GM20000 (cell line): Measurements from ENCODE around the gene PDZRN3.

ENCODE experiments used
- DNase-seq: peaks from one replicate; pipeline ENCODE4 v3.0.0; 2012; ENCODE audit warnings: low spot score
- TF ChIP-seq, protein P1 (sequence below): IDR thresholded peaks from 2 replicates; pipeline ENCODE4 v1.5.1; 2012; ENCODE audit warnings: mild to moderate bottlenecking, control low read depth; ENCODE audit errors: extremely low read depth, missing control alignments

The PDZRN3 gene

DNA sequence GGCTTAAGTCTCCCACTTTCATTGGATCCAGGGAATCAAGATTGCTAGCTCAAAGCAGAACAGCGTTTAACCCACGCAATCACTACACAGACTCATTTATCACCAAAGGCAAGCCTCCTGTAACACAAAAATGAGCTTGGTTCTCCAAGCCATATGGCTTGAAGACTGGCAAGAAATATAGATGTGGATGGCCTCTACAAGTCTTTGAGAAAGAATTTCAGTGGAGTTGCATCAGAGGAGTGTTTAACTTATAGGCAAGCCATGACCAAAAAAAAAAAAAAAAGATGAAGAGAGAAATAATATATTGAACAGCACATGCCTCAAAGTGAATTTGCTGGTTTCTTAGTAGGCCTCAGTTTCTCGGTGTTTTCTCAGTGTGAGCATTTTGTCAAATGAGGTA lies 27.3 kb downstream of the PDZRN3 start:
- no peak for DNase-seq
- TF ChIP-seq, protein P1, sequence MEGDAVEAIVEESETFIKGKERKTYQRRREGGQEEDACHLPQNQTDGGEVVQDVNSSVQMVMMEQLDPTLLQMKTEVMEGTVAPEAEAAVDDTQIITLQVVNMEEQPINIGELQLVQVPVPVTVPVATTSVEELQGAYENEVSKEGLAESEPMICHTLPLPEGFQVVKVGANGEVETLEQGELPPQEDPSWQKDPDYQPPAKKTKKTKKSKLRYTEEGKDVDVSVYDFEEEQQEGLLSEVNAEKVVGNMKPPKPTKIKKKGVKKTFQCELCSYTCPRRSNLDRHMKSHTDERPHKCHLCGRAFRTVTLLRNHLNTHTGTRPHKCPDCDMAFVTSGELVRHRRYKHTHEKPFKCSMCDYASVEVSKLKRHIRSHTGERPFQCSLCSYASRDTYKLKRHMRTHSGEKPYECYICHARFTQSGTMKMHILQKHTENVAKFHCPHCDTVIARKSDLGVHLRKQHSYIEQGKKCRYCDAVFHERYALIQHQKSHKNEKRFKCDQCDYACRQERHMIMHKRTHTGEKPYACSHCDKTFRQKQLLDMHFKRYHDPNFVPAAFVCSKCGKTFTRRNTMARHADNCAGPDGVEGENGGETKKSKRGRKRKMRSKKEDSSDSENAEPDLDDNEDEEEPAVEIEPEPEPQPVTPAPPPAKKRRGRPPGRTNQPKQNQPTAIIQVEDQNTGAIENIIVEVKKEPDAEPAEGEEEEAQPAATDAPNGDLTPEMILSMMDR, result no peak

DNA sequence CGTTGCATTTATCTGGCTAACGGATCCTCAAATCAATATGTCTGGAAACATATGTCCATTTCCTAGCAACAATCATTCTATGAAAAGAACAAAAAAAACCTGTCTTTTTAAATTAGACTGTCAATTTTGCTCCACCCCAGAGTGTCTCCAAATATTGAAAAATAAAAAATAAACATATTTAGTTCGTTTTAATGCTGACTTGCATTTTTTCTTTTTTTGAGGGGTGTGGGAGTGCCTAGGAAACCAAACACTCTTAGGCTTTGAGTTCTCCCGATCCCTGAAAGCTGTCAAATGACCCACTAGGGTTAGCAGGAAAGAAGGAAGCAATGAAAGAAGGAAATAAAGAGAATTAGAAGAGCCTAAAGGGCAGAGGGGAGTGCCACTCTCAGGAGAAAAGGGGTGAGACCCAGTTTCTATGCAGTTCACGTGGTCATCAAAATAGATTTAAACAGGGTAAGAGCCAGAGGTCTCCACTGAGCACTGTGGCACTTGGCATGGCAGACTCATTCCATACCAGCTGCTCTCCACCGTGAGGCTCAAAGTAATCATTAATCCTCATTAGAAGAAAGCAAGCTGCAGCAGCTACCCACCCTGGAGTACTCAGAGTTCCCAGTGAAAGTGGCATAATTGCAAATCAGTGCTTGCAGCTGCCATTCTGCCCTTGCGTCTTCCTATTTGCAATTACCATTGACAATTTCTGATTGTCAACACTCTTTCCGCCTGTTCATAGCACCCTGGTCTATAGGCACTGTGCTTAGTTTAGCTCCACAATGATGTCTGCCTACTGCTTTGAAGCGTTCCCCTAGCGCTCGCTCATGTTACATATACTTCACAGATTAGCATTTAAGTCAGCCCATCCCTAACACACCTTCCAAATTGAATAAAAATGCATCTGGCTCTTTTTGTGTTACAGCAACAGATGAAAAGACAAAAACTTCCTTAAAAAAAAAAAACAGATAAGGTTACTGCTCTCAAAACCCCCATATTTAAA lies 32.3 kb downstream of the PDZRN3 start:
- no peak for DNase-seq
- TF ChIP-seq, protein P1, result no peak

DNA sequence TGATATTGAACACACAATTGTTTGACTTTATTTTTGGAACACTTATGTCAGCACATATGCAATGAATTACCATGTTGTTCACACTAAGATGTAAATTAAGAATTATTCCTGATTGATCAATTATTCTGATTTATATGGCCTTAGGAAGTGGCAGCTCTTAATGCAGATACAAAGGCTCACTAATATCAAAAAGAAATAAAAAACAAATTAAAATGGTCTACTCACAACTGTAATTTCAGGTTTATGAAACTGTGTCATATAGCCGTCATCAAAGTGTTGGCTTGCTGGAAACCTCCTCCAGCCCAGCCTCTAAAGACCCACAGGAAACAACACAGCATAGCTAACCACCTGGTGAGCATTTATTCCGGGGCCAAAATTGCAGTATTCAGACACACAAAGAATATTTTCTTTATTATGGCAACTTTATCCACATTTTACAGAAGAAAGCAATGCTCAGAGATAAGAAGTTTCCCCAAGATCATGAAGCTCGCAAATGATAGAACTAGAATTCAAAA lies 33.4 kb downstream of the PDZRN3 start:
- TF ChIP-seq, protein P1, result no peak
- no peak for DNase-seq

DNA sequence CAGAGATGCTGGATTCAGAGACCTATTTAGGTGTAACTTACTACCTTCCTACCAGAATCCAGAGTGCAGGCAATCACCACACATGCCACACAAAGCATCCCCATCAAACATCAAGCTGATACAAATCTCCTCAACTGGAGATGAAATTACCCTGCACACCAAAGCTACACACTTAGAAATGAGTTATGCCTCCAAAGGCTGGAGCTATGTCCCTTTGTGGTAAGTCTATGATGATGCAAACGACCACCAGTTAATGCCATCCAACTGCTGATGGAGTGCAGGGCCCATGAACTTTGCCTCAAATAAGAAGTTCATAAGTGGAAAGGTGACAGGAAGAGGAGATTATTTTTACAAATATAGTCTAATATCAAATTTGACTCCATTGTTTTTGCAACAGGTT lies 38.1 kb downstream of the PDZRN3 start:
- DNase-seq, result no peak
- TF ChIP-seq, protein P1, result no peak

DNA sequence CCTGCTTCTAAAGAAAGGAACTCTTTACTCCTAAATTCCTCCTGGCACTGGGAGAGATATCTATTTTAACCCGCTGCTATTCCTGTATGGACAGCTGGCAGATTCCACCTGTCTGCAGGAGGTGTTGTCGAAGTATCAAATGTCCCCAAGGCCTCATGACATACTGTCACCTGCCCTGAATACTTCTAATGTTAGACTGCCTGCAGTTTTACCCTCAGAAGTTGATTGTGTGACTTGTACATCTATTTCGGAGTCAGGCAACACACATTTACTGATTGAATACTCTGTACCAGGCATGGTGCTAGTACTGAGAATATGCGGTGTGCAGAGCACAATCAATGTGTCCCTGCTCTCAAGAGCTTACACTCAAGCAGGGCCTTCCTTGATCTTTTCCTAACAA lies 38.6 kb downstream of the PDZRN3 start:
- TF ChIP-seq, protein P1, result no peak
- no peak for DNase-seq

DNA sequence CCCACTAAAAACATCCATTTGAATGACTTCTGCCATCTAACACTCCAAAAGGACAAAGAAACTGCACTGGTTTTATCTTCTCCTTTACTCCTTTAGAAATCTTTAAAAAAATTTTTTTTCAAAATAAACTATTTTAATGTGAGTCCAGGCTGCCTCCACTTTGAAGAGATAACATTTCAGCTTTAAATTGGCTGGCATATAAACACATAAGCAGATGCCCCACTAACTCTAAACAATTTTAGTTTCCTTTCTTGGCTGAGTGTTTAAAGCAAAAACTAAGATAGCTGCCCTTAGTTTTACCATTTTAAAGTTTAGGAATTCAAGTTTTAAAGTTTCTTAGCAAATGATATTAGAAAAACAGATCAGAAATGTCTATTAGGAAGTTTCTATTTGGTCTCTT lies 39.9 kb downstream of the PDZRN3 start:
- TF ChIP-seq, protein P1, result no peak
- no peak for DNase-seq

DNA sequence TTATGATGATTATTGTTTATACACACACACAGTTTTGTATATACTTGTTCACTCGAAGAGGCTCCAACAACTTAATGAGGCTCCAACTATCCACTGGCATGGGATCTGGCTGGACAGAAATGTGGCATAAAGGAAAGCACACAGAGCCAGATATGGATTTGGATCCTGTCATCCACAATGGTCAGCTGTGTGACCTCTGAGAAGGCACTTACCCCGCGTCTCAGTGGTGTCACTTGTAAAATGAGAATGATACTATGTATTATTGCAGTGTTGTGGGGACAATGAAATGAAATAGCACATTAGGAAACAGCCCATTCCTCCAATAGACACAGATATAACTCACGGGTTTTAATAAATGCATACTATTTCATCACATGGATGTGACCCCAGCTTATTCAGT lies 42.2 kb downstream of the PDZRN3 start:
- no peak for DNase-seq
- TF ChIP-seq, protein P1, result no peak
